ENCODE measurements around the gene SLC2A4. TPM values are rescaled to one million over a fixed set of nuclear protein-coding genes. Genes with fewer than 3 reads are reported as not detected.

The SLC2A4 gene
- total and polyA plus RNA-seq, 5 donors from 2014 or later: not detected

GRCh38 chr17:7249830-7250229 is 31.7 kb upstream of the SLC2A4 start:
- H3K36me3 ChIP-seq (ENCODE audit: control insufficient read depth, insufficient read depth, low read length): peaks cover 23% of the 10 kb centered on the region
- peak overlapping the region; percentile 100 for H3K27ac ChIP-seq (ENCODE audit: insufficient read depth, low read length, poor library complexity, severe bottlenecking)
- Mint-ChIP-seq H3K27ac (peak overlapping the region in 2 of 3 donors; percentile 20 to 90), H3K27me3 (peaks cover under 1% of the 10 kb centered on the region), H3K36me3 (peaks cover 13% of the 10 kb centered on the region), H3K9me3 (no peaks in the 10 kb centered on the region), H3K4me3 (peak overlapping the region; percentile 89 to 97 (median 92)), H3K4me1 (peaks cover 11 to 54% (median 37%) of the 10 kb centered on the region in 4 donors)
- no peaks in the 10 kb centered on the region for H3K27me3 ChIP-seq (ENCODE audit: control insufficient read depth, insufficient read depth, low read length)
- peak overlapping the region; percentile 77 for H3K4me3 ChIP-seq (ENCODE audit: low read depth, low read length)
- DNase-seq (no peak), ATAC-seq (ENCODE audit: low read depth in 2 of 2) (no peak)
- no peaks in the 10 kb centered on the region for H3K9me3 ChIP-seq (ENCODE audit: control insufficient read depth in 2 of 2, low read length in 2 of 2)
- H3K4me1 ChIP-seq (ENCODE audit: control insufficient read depth, insufficient read depth, low read length, poor library complexity, severe bottlenecking): peaks cover 41% of the 10 kb centered on the region

GRCh38 chr17:7250695-7251627 is 30.6 kb upstream of the SLC2A4 start:
- peak overlapping the region; percentile 90 to 96 (median 91) for H3K27ac Mint-ChIP-seq
- Histone ChIP-seq H3K27me3 (ENCODE audit: control insufficient read depth, insufficient read depth, low read length) (no peaks in the 10 kb centered on the region), H3K27ac (ENCODE audit: insufficient read depth, low read length, poor library complexity, severe bottlenecking) (peak overlapping the region; percentile 100), H3K4me3 (ENCODE audit: low read depth, low read length) (peak overlapping the region; percentile 77), H3K9me3 (ENCODE audit: control insufficient read depth in 2 of 2, low read length in 2 of 2) (no peaks in the 10 kb centered on the region), H3K4me1 (ENCODE audit: control insufficient read depth, insufficient read depth, low read length, poor library complexity, severe bottlenecking) (peaks cover 41% of the 10 kb centered on the region), H3K36me3 (ENCODE audit: control insufficient read depth, insufficient read depth, low read length) (peaks cover 17% of the 10 kb centered on the region)
- H3K9me3 Mint-ChIP-seq: no peaks in the 10 kb centered on the region
- peaks cover 12% of the 10 kb centered on the region for H3K36me3 Mint-ChIP-seq
- no peak for ATAC-seq (ENCODE audit: low read depth in 2 of 2)
- no peak for DNase-seq
- no peaks in the 10 kb centered on the region for H3K27me3 Mint-ChIP-seq
- H3K4me1 Mint-ChIP-seq: peaks cover 11 to 54% (median 38%) of the 10 kb centered on the region in 4 donors
- H3K4me3 Mint-ChIP-seq: peak overlapping the region; percentile 89 to 97 (median 96)

- H3K4me3 ChIP-seq (ENCODE audit: low read depth, low read length): peak within 1 kb of the TSS; percentile 77
These were observed 29.8 kb upstream of the SLC2A4 start, which contains the start of gene CTDNEP1 for GRCh38 chr17:7251661-7252175. Gene CTDNEP1 (minus strand): TSS chr17:7251734. CDS start chr17:7251296, 438 bp downstream.

DNA sequence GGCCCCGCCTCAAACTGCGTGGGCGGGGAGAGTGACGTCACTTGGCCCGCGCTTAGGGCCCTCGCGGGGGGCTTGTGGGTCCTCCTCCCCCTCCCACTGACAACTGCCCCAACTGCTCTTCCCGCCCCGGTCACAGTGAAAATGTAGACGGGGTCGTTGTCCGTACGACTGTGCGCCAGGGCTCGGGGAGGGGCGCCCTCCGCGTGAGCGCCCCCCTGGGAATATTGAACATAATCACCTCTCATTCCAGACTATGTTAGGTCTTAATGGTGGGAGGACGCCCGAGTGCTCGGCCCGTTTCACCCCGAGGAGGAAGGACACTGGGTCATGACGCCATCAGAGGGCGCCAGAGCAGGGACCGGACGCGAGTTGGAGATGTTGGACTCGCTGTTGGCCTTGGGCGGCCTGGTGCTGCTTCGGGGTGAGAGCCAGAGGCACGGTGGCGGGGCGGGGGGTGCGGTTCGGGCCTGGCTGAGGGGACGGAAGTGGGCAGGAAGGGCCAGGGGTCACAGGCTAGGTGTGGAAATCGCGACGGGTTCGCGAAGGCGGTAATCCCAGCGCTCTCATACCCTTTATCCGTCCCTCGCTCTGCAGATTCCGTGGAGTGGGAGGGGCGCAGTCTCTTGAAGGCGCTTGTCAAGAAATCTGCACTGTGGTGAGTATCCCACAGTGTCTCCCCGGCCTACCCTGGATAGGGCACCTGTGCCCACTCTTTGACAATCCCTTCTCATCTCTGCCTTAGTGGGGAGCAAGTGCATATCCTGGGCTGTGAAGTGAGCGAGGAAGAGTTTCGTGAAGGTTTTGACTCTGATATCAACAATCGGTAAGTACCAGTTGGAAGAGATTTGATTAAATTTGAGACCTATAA is 29.1 kb upstream of the SLC2A4 start, which contains the start of gene ELP5:
Gene ELP5, plus strand, starts transcription at position 40 of the 868 bp plus-strand sequence. Its CDS starts 336 bp downstream, at position 376.
- peak; percentile 82 to 92 (median 86) for DNase-seq
- Histone ChIP-seq H3K4me3 (ENCODE audit: low read depth, low read length) (peak within 1 kb of the TSS; percentile 77), H3K36me3 (ENCODE audit: control insufficient read depth, insufficient read depth, low read length) (peaks cover 12% of the 10 kb centered on the region), H3K27me3 (ENCODE audit: control insufficient read depth, insufficient read depth, low read length) (no peaks in the 10 kb centered on the region), H3K27ac (ENCODE audit: insufficient read depth, low read length, poor library complexity, severe bottlenecking) (peak within 1 kb of the TSS; percentile 100), H3K4me1 (ENCODE audit: control insufficient read depth, insufficient read depth, low read length, poor library complexity, severe bottlenecking) (peaks cover 41% of the 10 kb centered on the region), H3K9me3 (ENCODE audit: control insufficient read depth in 2 of 2, low read length in 2 of 2) (no peaks in the 10 kb centered on the region)
- H3K9me3 Mint-ChIP-seq: no peaks in the 10 kb centered on the region
- ATAC-seq (ENCODE audit: low read depth in 2 of 2): peak; percentile 33 to 48
- H3K36me3 Mint-ChIP-seq: peaks cover 11% of the 10 kb centered on the region
- peak within 1 kb of the TSS; percentile 99 to 100 (median 99) for H3K27ac Mint-ChIP-seq
- H3K4me3 Mint-ChIP-seq: peak within 1 kb of the TSS; percentile 95 to 97 (median 96)
- peaks cover 11 to 45% (median 31%) of the 10 kb centered on the region in 4 donors for H3K4me1 Mint-ChIP-seq
- no peaks in the 10 kb centered on the region for H3K27me3 Mint-ChIP-seq

More at GRCh38 chr17:7251661-7252175, 29.8 kb upstream of the SLC2A4 start, which contains the start of gene CTDNEP1:
- peak within 1 kb of the TSS; percentile 95 to 97 (median 96) for H3K4me3 Mint-ChIP-seq
- Histone ChIP-seq H3K9me3 (ENCODE audit: control insufficient read depth in 2 of 2, low read length in 2 of 2) (no peaks in the 10 kb centered on the region), H3K36me3 (ENCODE audit: control insufficient read depth, insufficient read depth, low read length) (peaks cover 13% of the 10 kb centered on the region), H3K4me1 (ENCODE audit: control insufficient read depth, insufficient read depth, low read length, poor library complexity, severe bottlenecking) (peaks cover 41% of the 10 kb centered on the region), H3K27ac (ENCODE audit: insufficient read depth, low read length, poor library complexity, severe bottlenecking) (peak within 1 kb of the TSS; percentile 100), H3K27me3 (ENCODE audit: control insufficient read depth, insufficient read depth, low read length) (no peaks in the 10 kb centered on the region)
- DNase-seq (peak; percentile 98 to 99 (median 99)), ATAC-seq (ENCODE audit: low read depth in 2 of 2) (peak; percentile 92 to 94)
- H3K9me3 Mint-ChIP-seq: no peaks in the 10 kb centered on the region
- H3K36me3 Mint-ChIP-seq: peaks cover 9% of the 10 kb centered on the region
- peak within 1 kb of the TSS; percentile 99 to 100 (median 99) for H3K27ac Mint-ChIP-seq
- H3K27me3 Mint-ChIP-seq: no peaks in the 10 kb centered on the region
- peaks cover 11 to 50% (median 34%) of the 10 kb centered on the region in 4 donors for H3K4me1 Mint-ChIP-seq

- Histone ChIP-seq H3K27me3 (ENCODE audit: control insufficient read depth, insufficient read depth, low read length) (no peaks in the 10 kb centered on the region), H3K9me3 (ENCODE audit: control insufficient read depth in 2 of 2, low read length in 2 of 2) (no peaks in the 10 kb centered on the region), H3K27ac (ENCODE audit: insufficient read depth, low read length, poor library complexity, severe bottlenecking) (peak overlapping the region; percentile 100), H3K4me3 (ENCODE audit: low read depth, low read length) (peak overlapping the region; percentile 77), H3K4me1 (ENCODE audit: control insufficient read depth, insufficient read depth, low read length, poor library complexity, severe bottlenecking) (peaks cover 41% of the 10 kb centered on the region), H3K36me3 (ENCODE audit: control insufficient read depth, insufficient read depth, low read length) (peaks cover 13% of the 10 kb centered on the region)
- Mint-ChIP-seq H3K27ac (peak overlapping the region; percentile 99 to 100 (median 99)), H3K4me3 (peak overlapping the region; percentile 95 to 96 (median 96)), H3K9me3 (no peaks in the 10 kb centered on the region), H3K4me1 (peaks cover 11 to 45% (median 31%) of the 10 kb centered on the region in 4 donors), H3K36me3 (peaks cover 11% of the 10 kb centered on the region), H3K27me3 (no peaks in the 10 kb centered on the region)
- no peak for ATAC-seq (ENCODE audit: low read depth in 2 of 2)
- DNase-seq: no peak
These were observed 28.4 kb upstream of the SLC2A4 start for GRCh38 chr17:7253082-7253481.

DNA sequence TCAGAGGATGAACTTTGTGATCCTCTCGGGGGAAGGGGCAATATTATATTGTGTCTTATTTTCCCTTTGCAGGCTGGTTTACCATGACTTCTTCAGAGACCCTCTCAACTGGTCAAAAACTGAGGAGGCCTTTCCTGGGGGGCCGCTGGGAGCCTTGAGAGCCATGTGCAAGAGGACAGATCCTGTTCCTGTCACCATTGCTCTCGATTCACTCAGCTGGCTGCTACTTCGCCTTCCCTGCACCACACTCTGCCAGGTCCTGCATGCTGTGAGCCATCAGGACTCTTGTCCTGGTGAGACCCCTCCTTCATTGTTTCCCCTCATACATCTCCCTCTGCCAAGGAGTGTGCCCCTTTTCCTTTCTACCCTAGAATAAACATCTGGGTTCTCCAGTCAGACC is 27.0 kb upstream of the SLC2A4 start:
- Mint-ChIP-seq H3K4me3 (peak overlapping the region in 2 of 4 donors; percentile 74 to 83), H3K36me3 (peaks cover 11% of the 10 kb centered on the region), H3K27ac (peak overlapping the region in 1 of 3 donors; percentile 74), H3K27me3 (no peaks in the 10 kb centered on the region), H3K4me1 (peaks cover 11 to 33% (median 23%) of the 10 kb centered on the region in 4 donors), H3K9me3 (no peaks in the 10 kb centered on the region)
- DNase-seq (no peak), ATAC-seq (ENCODE audit: low read depth in 2 of 2) (no peak)
- H3K4me1 ChIP-seq (ENCODE audit: control insufficient read depth, insufficient read depth, low read length, poor library complexity, severe bottlenecking): peaks cover 30% of the 10 kb centered on the region
- H3K9me3 ChIP-seq (ENCODE audit: control insufficient read depth in 2 of 2, low read length in 2 of 2): no peaks in the 10 kb centered on the region
- H3K27ac ChIP-seq (ENCODE audit: insufficient read depth, low read length, poor library complexity, severe bottlenecking): no peak overlapping the region
- H3K27me3 ChIP-seq (ENCODE audit: control insufficient read depth, insufficient read depth, low read length): no peaks in the 10 kb centered on the region
- peaks cover 19% of the 10 kb centered on the region for H3K36me3 ChIP-seq (ENCODE audit: control insufficient read depth, insufficient read depth, low read length)
- H3K4me3 ChIP-seq (ENCODE audit: low read depth, low read length): no peak overlapping the region

All from CD4-positive, CD25-positive, alpha-beta regulatory T cell (primary cell).